ENCODE data around the gene SPEN. TPM values are rescaled to one million over a fixed set of nuclear protein-coding genes. Genes with fewer than 3 reads are reported as not detected.
A peak's percentile ranks its signal among the peaks of the same experiment; 100 is the strongest.

Gene SPEN
- total and polyA plus RNA-seq, 2 of the 13 experiments (the other 11 are each of a cell fraction or from before 2014, with no cell fraction given) = 4.8 to 14.0 TPM

DNA sequence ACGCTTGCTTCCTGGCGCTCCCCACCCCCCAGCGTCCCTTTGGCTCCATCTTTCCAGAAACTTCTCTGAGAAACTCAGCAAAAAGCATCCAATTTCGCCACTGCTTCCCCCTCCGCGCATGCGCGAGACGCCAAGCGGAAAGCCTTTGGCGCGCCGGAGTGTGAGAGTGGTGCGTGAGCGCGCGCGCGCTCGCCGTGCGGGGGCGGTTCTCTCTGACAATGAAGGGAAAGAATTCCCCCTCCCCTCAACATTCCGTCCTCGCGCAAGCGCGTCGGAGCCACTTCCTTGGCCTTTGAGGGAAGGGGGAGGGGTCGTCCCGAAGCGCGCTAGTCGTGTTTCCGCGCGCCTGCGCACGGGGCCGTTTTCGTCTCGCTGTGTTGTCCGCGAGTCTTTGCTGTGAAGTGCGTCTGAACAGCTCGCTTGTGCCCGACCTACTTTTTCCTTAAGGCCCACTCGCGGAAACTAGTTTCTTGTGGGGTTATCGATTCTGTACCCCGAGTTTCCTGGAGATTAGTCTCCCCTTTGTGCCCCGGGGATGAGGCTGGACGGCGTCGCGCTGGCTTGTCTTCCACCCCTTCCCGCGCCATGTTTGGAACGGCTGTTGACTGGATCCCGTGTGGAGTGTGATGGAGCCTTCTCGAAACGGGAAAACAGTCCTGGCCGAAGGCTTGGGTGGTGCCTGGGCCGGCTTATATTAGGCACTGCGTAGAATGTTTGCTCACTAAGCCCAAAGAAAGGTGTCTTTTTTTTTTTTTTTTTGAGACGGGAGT is 11.6 kb upstream of the SPEN start (continued):
- TF ChIP-seq, protein P1, sequence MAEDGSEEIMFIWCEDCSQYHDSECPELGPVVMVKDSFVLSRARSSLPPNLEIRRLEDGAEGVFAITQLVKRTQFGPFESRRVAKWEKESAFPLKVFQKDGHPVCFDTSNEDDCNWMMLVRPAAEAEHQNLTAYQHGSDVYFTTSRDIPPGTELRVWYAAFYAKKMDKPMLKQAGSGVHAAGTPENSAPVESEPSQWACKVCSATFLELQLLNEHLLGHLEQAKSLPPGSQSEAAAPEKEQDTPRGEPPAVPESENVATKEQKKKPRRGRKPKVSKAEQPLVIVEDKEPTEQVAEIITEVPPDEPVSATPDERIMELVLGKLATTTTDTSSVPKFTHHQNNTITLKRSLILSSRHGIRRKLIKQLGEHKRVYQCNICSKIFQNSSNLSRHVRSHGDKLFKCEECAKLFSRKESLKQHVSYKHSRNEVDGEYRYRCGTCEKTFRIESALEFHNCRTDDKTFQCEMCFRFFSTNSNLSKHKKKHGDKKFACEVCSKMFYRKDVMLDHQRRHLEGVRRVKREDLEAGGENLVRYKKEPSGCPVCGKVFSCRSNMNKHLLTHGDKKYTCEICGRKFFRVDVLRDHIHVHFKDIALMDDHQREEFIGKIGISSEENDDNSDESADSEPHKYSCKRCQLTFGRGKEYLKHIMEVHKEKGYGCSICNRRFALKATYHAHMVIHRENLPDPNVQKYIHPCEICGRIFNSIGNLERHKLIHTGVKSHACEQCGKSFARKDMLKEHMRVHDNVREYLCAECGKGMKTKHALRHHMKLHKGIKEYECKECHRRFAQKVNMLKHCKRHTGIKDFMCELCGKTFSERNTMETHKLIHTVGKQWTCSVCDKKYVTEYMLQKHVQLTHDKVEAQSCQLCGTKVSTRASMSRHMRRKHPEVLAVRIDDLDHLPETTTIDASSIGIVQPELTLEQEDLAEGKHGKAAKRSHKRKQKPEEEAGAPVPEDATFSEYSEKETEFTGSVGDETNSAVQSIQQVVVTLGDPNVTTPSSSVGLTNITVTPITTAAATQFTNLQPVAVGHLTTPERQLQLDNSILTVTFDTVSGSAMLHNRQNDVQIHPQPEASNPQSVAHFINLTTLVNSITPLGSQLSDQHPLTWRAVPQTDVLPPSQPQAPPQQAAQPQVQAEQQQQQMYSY (CRISPR knock-in tag; IDR thresholded peaks at IDR 0.05) = 0 out of 2 replicates have a peak, but pooled peaks have one; percentile 21
- TF ChIP-seq AGO2 (optimal IDR thresholded peaks at IDR 0.05; ENCODE audit: low read depth, low read length) = peak; percentile 66
- TF ChIP-seq, protein P2, sequence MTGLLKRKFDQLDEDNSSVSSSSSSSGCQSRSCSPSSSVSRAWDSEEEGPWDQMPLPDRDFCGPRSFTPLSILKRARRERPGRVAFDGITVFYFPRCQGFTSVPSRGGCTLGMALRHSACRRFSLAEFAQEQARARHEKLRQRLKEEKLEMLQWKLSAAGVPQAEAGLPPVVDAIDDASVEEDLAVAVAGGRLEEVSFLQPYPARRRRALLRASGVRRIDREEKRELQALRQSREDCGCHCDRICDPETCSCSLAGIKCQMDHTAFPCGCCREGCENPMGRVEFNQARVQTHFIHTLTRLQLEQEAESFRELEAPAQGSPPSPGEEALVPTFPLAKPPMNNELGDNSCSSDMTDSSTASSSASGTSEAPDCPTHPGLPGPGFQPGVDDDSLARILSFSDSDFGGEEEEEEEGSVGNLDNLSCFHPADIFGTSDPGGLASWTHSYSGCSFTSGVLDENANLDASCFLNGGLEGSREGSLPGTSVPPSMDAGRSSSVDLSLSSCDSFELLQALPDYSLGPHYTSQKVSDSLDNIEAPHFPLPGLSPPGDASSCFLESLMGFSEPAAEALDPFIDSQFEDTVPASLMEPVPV (CRISPR knock-in tag; IDR thresholded peaks at IDR 0.05) = peak; percentile 91
- TF ChIP-seq MEF2D (CRISPR knock-in tag; IDR thresholded peaks at IDR 0.05) = peak; percentile 62
- peak; percentile 27; the same call in 1 of the 2 replicates for TF ChIP-seq HIVEP1 (CRISPR knock-in tag; IDR thresholded peaks at IDR 0.05)
- peak; percentile 78; the same call in 1 of the 2 replicates for TF ChIP-seq ZNF331 (CRISPR knock-in tag; IDR thresholded peaks at IDR 0.05)
- TF ChIP-seq JARID2 (CRISPR knock-in tag; IDR thresholded peaks at IDR 0.05; ENCODE audit: insufficient replicate concordance) = peak; percentile 89
- TF ChIP-seq, protein P3, sequence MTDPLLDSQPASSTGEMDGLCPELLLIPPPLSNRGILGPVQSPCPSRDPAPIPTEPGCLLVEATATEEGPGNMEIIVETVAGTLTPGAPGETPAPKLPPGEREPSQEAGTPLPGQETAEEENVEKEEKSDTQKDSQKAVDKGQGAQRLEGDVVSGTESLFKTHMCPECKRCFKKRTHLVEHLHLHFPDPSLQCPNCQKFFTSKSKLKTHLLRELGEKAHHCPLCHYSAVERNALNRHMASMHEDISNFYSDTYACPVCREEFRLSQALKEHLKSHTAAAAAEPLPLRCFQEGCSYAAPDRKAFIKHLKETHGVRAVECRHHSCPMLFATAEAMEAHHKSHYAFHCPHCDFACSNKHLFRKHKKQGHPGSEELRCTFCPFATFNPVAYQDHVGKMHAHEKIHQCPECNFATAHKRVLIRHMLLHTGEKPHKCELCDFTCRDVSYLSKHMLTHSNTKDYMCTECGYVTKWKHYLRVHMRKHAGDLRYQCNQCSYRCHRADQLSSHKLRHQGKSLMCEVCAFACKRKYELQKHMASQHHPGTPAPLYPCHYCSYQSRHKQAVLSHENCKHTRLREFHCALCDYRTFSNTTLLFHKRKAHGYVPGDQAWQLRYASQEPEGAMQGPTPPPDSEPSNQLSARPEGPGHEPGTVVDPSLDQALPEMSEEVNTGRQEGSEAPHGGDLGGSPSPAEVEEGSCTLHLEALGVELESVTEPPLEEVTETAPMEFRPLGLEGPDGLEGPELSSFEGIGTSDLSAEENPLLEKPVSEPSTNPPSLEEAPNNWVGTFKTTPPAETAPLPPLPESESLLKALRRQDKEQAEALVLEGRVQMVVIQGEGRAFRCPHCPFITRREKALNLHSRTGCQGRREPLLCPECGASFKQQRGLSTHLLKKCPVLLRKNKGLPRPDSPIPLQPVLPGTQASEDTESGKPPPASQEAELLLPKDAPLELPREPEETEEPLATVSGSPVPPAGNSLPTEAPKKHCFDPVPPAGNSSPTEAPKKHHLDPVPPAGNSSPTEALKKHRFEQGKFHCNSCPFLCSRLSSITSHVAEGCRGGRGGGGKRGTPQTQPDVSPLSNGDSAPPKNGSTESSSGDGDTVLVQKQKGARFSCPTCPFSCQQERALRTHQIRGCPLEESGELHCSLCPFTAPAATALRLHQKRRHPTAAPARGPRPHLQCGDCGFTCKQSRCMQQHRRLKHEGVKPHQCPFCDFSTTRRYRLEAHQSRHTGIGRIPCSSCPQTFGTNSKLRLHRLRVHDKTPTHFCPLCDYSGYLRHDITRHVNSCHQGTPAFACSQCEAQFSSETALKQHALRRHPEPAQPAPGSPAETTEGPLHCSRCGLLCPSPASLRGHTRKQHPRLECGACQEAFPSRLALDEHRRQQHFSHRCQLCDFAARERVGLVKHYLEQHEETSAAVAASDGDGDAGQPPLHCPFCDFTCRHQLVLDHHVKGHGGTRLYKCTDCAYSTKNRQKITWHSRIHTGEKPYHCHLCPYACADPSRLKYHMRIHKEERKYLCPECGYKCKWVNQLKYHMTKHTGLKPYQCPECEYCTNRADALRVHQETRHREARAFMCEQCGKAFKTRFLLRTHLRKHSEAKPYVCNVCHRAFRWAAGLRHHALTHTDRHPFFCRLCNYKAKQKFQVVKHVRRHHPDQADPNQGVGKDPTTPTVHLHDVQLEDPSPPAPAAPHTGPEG (CRISPR knock-in tag; IDR thresholded peaks at IDR 0.05) = peak; percentile 59; the same call in 1 of the 2 replicates
- TF ChIP-seq, protein P4, sequence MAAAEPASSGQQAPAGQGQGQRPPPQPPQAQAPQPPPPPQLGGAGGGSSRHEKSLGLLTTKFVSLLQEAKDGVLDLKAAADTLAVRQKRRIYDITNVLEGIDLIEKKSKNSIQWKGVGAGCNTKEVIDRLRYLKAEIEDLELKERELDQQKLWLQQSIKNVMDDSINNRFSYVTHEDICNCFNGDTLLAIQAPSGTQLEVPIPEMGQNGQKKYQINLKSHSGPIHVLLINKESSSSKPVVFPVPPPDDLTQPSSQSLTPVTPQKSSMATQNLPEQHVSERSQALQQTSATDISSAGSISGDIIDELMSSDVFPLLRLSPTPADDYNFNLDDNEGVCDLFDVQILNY (CRISPR knock-in tag; conservative IDR thresholded peaks at IDR 0.05) = peak; percentile 75
- peak; percentile 81; the same call in 1 of the 2 replicates for TF ChIP-seq ZSCAN9 (CRISPR knock-in tag; IDR thresholded peaks at IDR 0.05; ENCODE audit: borderline replicate concordance)
- 0 out of 2 replicates have a peak, but pooled peaks have one; percentile 33 for TF ChIP-seq ZIK1 (CRISPR knock-in tag; IDR thresholded peaks at IDR 0.05; ENCODE audit: borderline replicate concordance, low read depth)
- TF ChIP-seq ZNF160 (CRISPR knock-in tag; IDR thresholded peaks at IDR 0.05) = no peak; the same call in 1 of the 2 replicates
- 0 out of 2 replicates have a peak, but pooled peaks have one; percentile 29 for TF ChIP-seq ZNF124 (CRISPR knock-in tag; IDR thresholded peaks at IDR 0.05)
- TF ChIP-seq ZNF10 (CRISPR knock-in tag; IDR thresholded peaks at IDR 0.05; ENCODE audit: borderline replicate concordance, low read depth) = no peak
